Trophoblast cell (in vitro differentiated cells and primary cell): ENCODE data around the gene TNRC6B.
"Not testable (repeated sequence)": the region's sequence is repeated elsewhere in the genome, so short reads cannot be mapped to it uniquely, and the experiment has no call there.

Experiments used
- DNase-seq, 2 donors: peaks; one replicate each; pipeline ENCODE4 v3.0.0-alpha.2; 2016
- H2AFZ ChIP-seq: 2 replicates; pipeline ENCODE4 v1.6.1; 2013; ENCODE audit warnings: low read length, moderate library complexity, mild to moderate bottlenecking; ENCODE audit not compliant: insufficient read depth, poor library complexity
- H2AK5ac ChIP-seq: 2 replicates; pipeline ENCODE4 v1.6.1; 2013; ENCODE audit warnings: mild to moderate bottlenecking, low read length
- H2BK120ac ChIP-seq: 2 replicates; pipeline ENCODE4 v1.6.1; 2013; ENCODE audit warnings: low read length, mild to moderate bottlenecking, moderate library complexity; ENCODE audit not compliant: insufficient read depth, poor library complexity
- H2BK12ac ChIP-seq: 2 replicates; pipeline ENCODE4 v1.6.1; 2013; ENCODE audit warnings: mild to moderate bottlenecking, low read length, moderate library complexity
- H2BK5ac ChIP-seq: 2 replicates; pipeline ENCODE4 v1.6.1; 2013; ENCODE audit warnings: low read length, low read depth, moderate library complexity, mild to moderate bottlenecking; ENCODE audit not compliant: poor library complexity
- H3K14ac ChIP-seq: 2 replicates; pipeline ENCODE4 v1.6.1; 2013; ENCODE audit warnings: mild to moderate bottlenecking, low read length
- H3K18ac ChIP-seq: 2 replicates; pipeline ENCODE4 v1.6.1; 2013; ENCODE audit warnings: mild to moderate bottlenecking, low read length
- H3K23ac ChIP-seq: 2 replicates; pipeline ENCODE4 v1.6.1; 2013; ENCODE audit warnings: low read length
- H3K27ac ChIP-seq: 2 replicates; pipeline ENCODE4 v1.5.1; 2013; ENCODE audit warnings: low read depth, mild to moderate bottlenecking, inconsistent platforms, low read length, moderate library complexity
- H3K27me3 ChIP-seq: 2 replicates; pipeline ENCODE4 v1.6.1; 2013; ENCODE audit warnings: inconsistent platforms, mild to moderate bottlenecking, low read length, moderate library complexity; ENCODE audit not compliant: insufficient read depth
- H3K36me3 ChIP-seq, 2 experiments: 1 replicate in 1 of 2; 2 replicates in 1 of 2; pipeline ENCODE4 v1.6.1; 2013; ENCODE audit warnings: low read length in 2 of 2, mild to moderate bottlenecking in 2 of 2, moderate library complexity in 1 of 2; ENCODE audit not compliant: insufficient read depth in 2 of 2, control insufficient read depth in 1 of 2
- H3K4ac ChIP-seq: 2 replicates; pipeline ENCODE4 v1.6.1; 2013; ENCODE audit warnings: low read depth, mild to moderate bottlenecking, low read length, moderate library complexity
- H3K4me1 ChIP-seq, 2 experiments: 1 replicate in 1 of 2; 2 replicates in 1 of 2; pipeline ENCODE4 v1.6.1; 2013; ENCODE audit warnings: low read length in 2 of 2, mild to moderate bottlenecking in 2 of 2, moderate library complexity in 1 of 2; ENCODE audit not compliant: insufficient read depth in 2 of 2, control insufficient read depth in 1 of 2
- H3K4me2 ChIP-seq: 2 replicates; pipeline ENCODE4 v1.6.1; 2013; ENCODE audit warnings: inconsistent platforms, mild to moderate bottlenecking, low read length, moderate library complexity
- H3K4me3 ChIP-seq: 2 replicates; pipeline ENCODE4 v1.5.1; 2013; ENCODE audit warnings: mild to moderate bottlenecking, low read depth, low read length, inconsistent platforms
- H3K79me1 ChIP-seq: one replicate; pipeline ENCODE4 v1.6.1; 2013; ENCODE audit warnings: low read length
- H3K79me2 ChIP-seq: 2 replicates; pipeline ENCODE4 v1.6.1; 2013; ENCODE audit warnings: low read length, mild to moderate bottlenecking; ENCODE audit not compliant: control insufficient read depth, insufficient read depth, poor library complexity
- H3K9ac ChIP-seq: 2 replicates; pipeline ENCODE4 v1.6.1; 2013; ENCODE audit warnings: mild to moderate bottlenecking, low read length
- H3K9me3 ChIP-seq: 2 replicates; pipeline ENCODE4 v1.6.1; 2013; ENCODE audit warnings: low read depth, mild to moderate bottlenecking, control low read depth, inconsistent platforms, low read length; ENCODE audit not compliant: insufficient read depth
- H4K12ac ChIP-seq: 2 replicates; pipeline ENCODE4 v1.6.1; 2013; ENCODE audit warnings: low read depth, mild to moderate bottlenecking, low read length, moderate library complexity
- H4K8ac ChIP-seq: 2 replicates; pipeline ENCODE4 v1.6.1; 2013; ENCODE audit warnings: low read depth, mild to moderate bottlenecking, low read length, moderate library complexity
- H4K91ac ChIP-seq: one replicate; pipeline ENCODE4 v1.6.1; 2013; ENCODE audit warnings: low read depth, mild to moderate bottlenecking, low read length, moderate library complexity
- WGBS: extraction: QIAGEN DNeasy Blood & Tissue Kit; methylation state at CpG from one replicate; pipeline ENCODE4 v1.1.7; 2013; ENCODE audit warnings: missing lambda C conversion rate; ENCODE audit not compliant: insufficient read length, insufficient coverage; ENCODE audit errors: extremely low coverage; 5-methylcytosine and 5-hydroxymethylcytosine counted together

Gene TNRC6B

GRCh38 chr22:40377931-40378330, 200.2 kb downstream of the TNRC6B start:
- Histone ChIP-seq H2BK120ac (no peak overlapping the region), H2BK12ac (no peak overlapping the region), H3K27ac (no peak overlapping the region), H3K79me2 (no peaks in the 10 kb centered on the region), H3K4me2 (no peak overlapping the region), H3K14ac (no peak overlapping the region), H3K79me1 (no peaks in the 10 kb centered on the region), H3K27me3 (no peaks in the 10 kb centered on the region), H3K9ac (no peak overlapping the region), H2AFZ (no peak overlapping the region), H3K4ac (no peak overlapping the region), H3K9me3 (no peaks in the 10 kb centered on the region), H2BK5ac (no peak overlapping the region), H4K91ac (no peak overlapping the region), H2AK5ac (no peak overlapping the region), H3K4me3 (no peak overlapping the region), H3K36me3 (peaks cover 0 to 2% of the 10 kb centered on the region in 2 experiments), H3K18ac (no peak overlapping the region), H3K4me1 (no peaks in the 10 kb centered on the region), H3K23ac (no peak overlapping the region), H4K8ac (no peak overlapping the region), H4K12ac (no peak overlapping the region)
- DNase-seq, result peak; percentile 89 to 93
- no CpG with 5 or more reads among the region's 2 CpGs for WGBS

- not testable (repeated sequence) for H3K79me2 ChIP-seq, H3K23ac ChIP-seq, H3K79me1 ChIP-seq, H2AFZ ChIP-seq, H3K4me1 ChIP-seq, H3K14ac ChIP-seq, H4K8ac ChIP-seq, H3K27me3 ChIP-seq, H3K4ac ChIP-seq, H3K4me3 ChIP-seq, DNase-seq, H2BK12ac ChIP-seq, H3K4me2 ChIP-seq, H3K18ac ChIP-seq, H4K91ac ChIP-seq, H3K9me3 ChIP-seq, H3K27ac ChIP-seq, H4K12ac ChIP-seq, H2BK120ac ChIP-seq, H3K9ac ChIP-seq, H3K36me3 ChIP-seq, H2AK5ac ChIP-seq, H2BK5ac ChIP-seq
- no CpG with 5 or more reads among the region's 11 CpGs for WGBS
These were observed 200.7 kb downstream of the TNRC6B start for GRCh38 chr22:40378448-40378847.

- no peaks in the 10 kb centered on the region for H3K79me1 ChIP-seq
- H2AK5ac ChIP-seq, result no peak overlapping the region
- no peak overlapping the region for H2BK5ac ChIP-seq
- H3K36me3 ChIP-seq, result peaks cover 0 to 2% of the 10 kb centered on the region in 2 experiments
- H3K4ac ChIP-seq, result no peak overlapping the region
- H3K9me3 ChIP-seq, result no peaks in the 10 kb centered on the region
- H3K18ac ChIP-seq, result no peak overlapping the region
- DNase-seq, result no peak
- no peak overlapping the region for H4K8ac ChIP-seq
- H3K79me2 ChIP-seq, result no peaks in the 10 kb centered on the region
- H3K4me2 ChIP-seq, result no peak overlapping the region
- no peak overlapping the region for H3K4me3 ChIP-seq
- no peak overlapping the region for H3K23ac ChIP-seq
- WGBS, result no CpG with 5 or more reads among the region's 3 CpGs
- no peak overlapping the region for H3K9ac ChIP-seq
- no peaks in the 10 kb centered on the region for H3K4me1 ChIP-seq
- H3K14ac ChIP-seq, result no peak overlapping the region
- H3K27me3 ChIP-seq, result no peaks in the 10 kb centered on the region
- H4K91ac ChIP-seq, result no peak overlapping the region
- H4K12ac ChIP-seq, result no peak overlapping the region
- H2BK12ac ChIP-seq, result no peak overlapping the region
- H3K27ac ChIP-seq, result no peak overlapping the region
- no peak overlapping the region for H2AFZ ChIP-seq
- no peak overlapping the region for H2BK120ac ChIP-seq
These were observed 203.7 kb downstream of the TNRC6B start for GRCh38 chr22:40381461-40381860.

GRCh38 chr22:40383905-40384304, 206.2 kb downstream of the TNRC6B start:
- no CpG with 5 or more reads among the region's 3 CpGs for WGBS
- no peaks in the 10 kb centered on the region for H3K79me1 ChIP-seq
- no peak overlapping the region for H2AK5ac ChIP-seq
- no peak overlapping the region for H2BK5ac ChIP-seq
- no peak overlapping the region for H2BK120ac ChIP-seq
- no peak overlapping the region for H4K8ac ChIP-seq
- H2AFZ ChIP-seq, result no peak overlapping the region
- H3K4me3 ChIP-seq, result no peak overlapping the region
- no peaks in the 10 kb centered on the region for H3K9me3 ChIP-seq
- H3K4me2 ChIP-seq, result no peak overlapping the region
- no peak overlapping the region for H4K91ac ChIP-seq
- no peak overlapping the region for H3K9ac ChIP-seq
- H3K23ac ChIP-seq, result no peak overlapping the region
- H3K18ac ChIP-seq, result no peak overlapping the region
- H3K36me3 ChIP-seq, result peaks cover 0 to 4% of the 10 kb centered on the region in 2 experiments
- H3K14ac ChIP-seq, result no peak overlapping the region
- no peak overlapping the region for H4K12ac ChIP-seq
- no peaks in the 10 kb centered on the region for H3K4me1 ChIP-seq
- no peak overlapping the region for H2BK12ac ChIP-seq
- H3K4ac ChIP-seq, result no peak overlapping the region
- H3K27ac ChIP-seq, result no peak overlapping the region
- H3K27me3 ChIP-seq, result no peaks in the 10 kb centered on the region
- peak; percentile 56 to 63 for DNase-seq
- no peaks in the 10 kb centered on the region for H3K79me2 ChIP-seq
